K562 (cell line): Measurements from ENCODE around the gene PLEKHM3. TPM values are rescaled to one million over a fixed set of nuclear protein-coding genes. Genes with fewer than 3 reads are reported as not detected.

Experiments used
- BRCA1 ChIP-seq, 2 experiments: fragments of 450-650 bp in 1 of 2; sonication (generic) in 1 of 2; formaldehyde crosslinking in 1 of 2; IDR thresholded peaks; 2 replicates each; pipeline versions ENCODE4 v1.5.0 to v1.6.1; 2017 to 2020; ENCODE audit warnings: mild to moderate bottlenecking in 1 of 2, missing genetic modification reagents in 1 of 2
- CHD7 ChIP-seq: fragments of 200-600 bp; sonication (generic); IDR thresholded peaks from one replicate; pipeline ENCODE4 v1.6.1; 2012; ENCODE audit warnings: mild to moderate bottlenecking, low read depth, low read length, inconsistent platforms
- CSDE1 ChIP-seq, 2 experiments: fragments of 450-650 bp; IDR thresholded peaks; 2 replicates each; pipeline ENCODE4 v1.6.1; 2016; ENCODE audit warnings: mild to moderate bottlenecking in 1 of 2
- DMBX1 ChIP-seq: fragments of 250-450 bp; sonication (Bioruptor Pico); IDR thresholded peaks from 2 replicates; pipeline ENCODE4 v1.8.0; 2022; ENCODE audit warnings: inconsistent platforms, mild to moderate bottlenecking, moderate library complexity, borderline replicate concordance
- PATZ1 ChIP-seq: fragments of 250-450 bp; sonication (Bioruptor Pico); IDR thresholded peaks from 2 replicates; pipeline ENCODE4 v1.5.0; 2020; ENCODE audit warnings: mild to moderate bottlenecking, borderline replicate concordance
- POLR3G ChIP-seq: IDR thresholded peaks from 2 replicates; pipeline ENCODE4 v1.6.1; 2011; ENCODE audit not compliant: insufficient read length, insufficient replicate concordance; ENCODE audit errors: extremely low read depth
- TEAD2 ChIP-seq: fragments of 450-650 bp; IDR thresholded peaks from 2 replicates; pipeline ENCODE4 v1.6.1; 2016; ENCODE audit warnings: missing genetic modification characterization, control low read depth, missing compliant biosample characterization
- ZNF174 ChIP-seq: fragments of 250-450 bp; sonication (Bioruptor Pico); IDR thresholded peaks from 2 replicates; pipeline ENCODE4 v1.4.0; 2020; ENCODE audit warnings: mild to moderate bottlenecking
- ZNF280B ChIP-seq: fragments of 250-450 bp; sonication (Bioruptor Pico); IDR thresholded peaks from 2 replicates; pipeline ENCODE4 v1.5.1; 2021; ENCODE audit warnings: mild to moderate bottlenecking
- ZNF41 ChIP-seq: fragments of 250-450 bp; sonication (Bioruptor Pico); conservative IDR thresholded peaks from 2 replicates; pipeline ENCODE4 v1.4.0; 2020; ENCODE audit warnings: mild to moderate bottlenecking
- ZNF431 ChIP-seq: sonication (generic); formaldehyde crosslinking; IDR thresholded peaks from 2 replicates; pipeline ENCODE4 v1.8.0; 2022; ENCODE audit warnings: mild to moderate bottlenecking, missing genetic modification reagents
- ZZZ3 ChIP-seq: fragments of 450-650 bp; IDR thresholded peaks from 2 replicates; pipeline ENCODE4 v1.6.1; 2016; ENCODE audit warnings: antibody characterized with exemption, mild to moderate bottlenecking, moderate library complexity
- polyA plus RNA-seq, 8 experiments: library from polyadenylated mRNA; depleted of rRNA in 4 of 8; stranded (reverse) in 5 of 8; unstranded in 3 of 8; fragments of >200 nt; fragmentation: Nextera tagmentation in 2 of 8; fragmentation: Illumina TruSeq in 1 of 8; extraction: Ambion mirVana in 2 of 8; extraction: Trizol in 1 of 8; gene quantifications; 2 replicates each; pipeline versions ENCODE4 v1.2.1 to v1.2.3, GENCODE V29; 2011 to 2014; ENCODE audit warnings: inconsistent platforms in 1 of 8, missing spikeins in 1 of 8
- total RNA-seq, 7 experiments: library from RNA; depleted of rRNA in 6 of 7; stranded (reverse); fragments of >200 nt in 6 of 7; fragmentation: Illumina TruSeq in 2 of 7; extraction: Trizol in 2 of 7; gene quantifications; 2 replicates each; pipeline versions ENCODE4 v1.2.1 to v1.2.3, GENCODE V29; 2011 to 2021; ENCODE audit warnings: low replicate concordance in 1 of 7

PLEKHM3 gene
- total and polyA plus RNA-seq, 9 of the 15 experiments (the other 6 are each of a cell fraction or from before 2014, with no cell fraction given): 0.24 to 1.6 (median 1.0) TPM

- TF ChIP-seq DMBX1 (no peak), POLR3G (no peak), TEAD2 (tag) (no peak), ZNF280B (no peak), ZZZ3 (no peak), CHD7 (no peak), CSDE1 (IDR thresholded peaks at IDR 0.05) (no peak), BRCA1 (IDR thresholded peaks at IDR 0.05) (no peak), BRCA1 (CRISPR knock-in tag; IDR thresholded peaks at IDR 0.05) (no peak), ZNF431 (CRISPR knock-in tag) (no peak), ZNF41 (CRISPR knock-in tag) (no peak), ZNF174 (CRISPR knock-in tag) (no peak), PATZ1 (CRISPR knock-in tag) (no peak)
Measured at GRCh38 chr2:208064220-208064961, 39.1 kb upstream of the PLEKHM3 start (continued).
